ENCODE measurements around the gene GPC6.

- TF ChIP-seq EZH2 (IDR thresholded peaks at IDR 0.05; ENCODE audit: insufficient read depth, poor library complexity, severe bottlenecking) (no peak), EZH2phosphoT487 (IDR thresholded peaks at IDR 0.05; ENCODE audit: insufficient read depth, low read depth) (no peak)
Observed at GRCh38 chr13:93466502-93467036, 240.0 kb downstream of the GPC6 start.

Measured in GM23248 (cell line).